HG03097 (cell line): Measurements from ENCODE around the gene LGALS8.

Experiments used
- ATAC-seq: cut with Tn5 transposase; IDR thresholded peaks from one replicate; pipeline ENCODE4 v1.9.1; 2021; ENCODE audit not compliant: unreplicated experiment, low FRiP score

The LGALS8 gene

DNA sequence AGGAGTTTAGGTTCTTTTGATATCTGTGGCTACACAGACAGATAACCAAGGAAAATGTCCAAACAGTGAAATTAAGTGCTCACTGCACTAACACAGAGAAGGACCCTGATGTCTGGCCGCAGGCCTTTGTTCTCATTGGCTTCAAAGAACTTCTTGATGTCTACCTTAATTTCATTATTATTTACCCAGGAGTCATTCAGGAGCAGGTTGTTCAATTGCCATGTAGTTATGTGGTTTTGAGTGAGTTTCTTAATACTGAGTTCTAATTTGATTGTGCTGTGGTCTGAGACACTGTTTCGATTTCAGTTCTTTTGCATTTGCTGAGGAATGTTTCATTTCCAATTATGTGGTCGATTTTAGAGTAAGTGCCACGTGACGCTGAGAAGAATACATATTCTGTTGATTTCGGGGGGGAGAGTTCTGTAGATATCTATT, 15.2 kb upstream of the LGALS8 start:
- ATAC-seq, result no peak

- ATAC-seq, result no peak
Observed at GRCh38 chr1:236509203-236509602, 14.6 kb upstream of the LGALS8 start.

DNA sequence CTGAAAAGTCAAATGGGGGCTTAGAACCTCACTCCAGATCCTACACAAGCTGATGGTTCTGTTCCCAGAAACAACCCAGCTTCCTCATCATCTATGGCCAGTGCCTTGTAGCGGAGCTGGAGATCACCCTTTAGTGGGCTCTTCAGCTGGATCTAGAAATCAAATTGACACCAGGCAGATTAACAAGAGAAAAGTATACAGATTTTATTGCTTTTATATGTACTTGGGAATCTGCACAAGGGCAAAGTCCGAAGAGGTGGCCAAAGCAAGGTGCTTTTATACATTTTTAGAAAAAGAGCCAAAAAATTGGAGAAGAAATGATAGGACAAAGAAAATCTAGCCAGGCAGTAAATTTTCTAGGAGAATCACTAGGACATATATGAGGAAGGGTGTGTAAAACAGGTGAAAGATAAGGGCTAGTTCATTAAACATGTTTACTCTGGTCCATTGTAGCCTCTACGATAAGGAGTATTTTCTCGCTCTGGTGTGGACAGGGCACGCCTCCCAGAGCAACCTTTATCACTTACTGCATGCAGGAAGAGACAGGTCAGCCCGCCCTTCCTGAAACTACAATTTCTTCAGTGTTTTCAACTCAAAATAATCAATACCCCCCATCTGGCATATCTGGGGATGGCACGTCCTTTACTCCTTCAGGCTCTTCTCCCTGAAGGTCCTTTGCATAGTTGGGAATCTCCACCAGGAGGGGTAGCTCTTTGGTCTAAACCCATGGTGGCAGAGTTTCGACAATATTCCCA, 14.0 kb upstream of the LGALS8 start:
- no peak for ATAC-seq

DNA sequence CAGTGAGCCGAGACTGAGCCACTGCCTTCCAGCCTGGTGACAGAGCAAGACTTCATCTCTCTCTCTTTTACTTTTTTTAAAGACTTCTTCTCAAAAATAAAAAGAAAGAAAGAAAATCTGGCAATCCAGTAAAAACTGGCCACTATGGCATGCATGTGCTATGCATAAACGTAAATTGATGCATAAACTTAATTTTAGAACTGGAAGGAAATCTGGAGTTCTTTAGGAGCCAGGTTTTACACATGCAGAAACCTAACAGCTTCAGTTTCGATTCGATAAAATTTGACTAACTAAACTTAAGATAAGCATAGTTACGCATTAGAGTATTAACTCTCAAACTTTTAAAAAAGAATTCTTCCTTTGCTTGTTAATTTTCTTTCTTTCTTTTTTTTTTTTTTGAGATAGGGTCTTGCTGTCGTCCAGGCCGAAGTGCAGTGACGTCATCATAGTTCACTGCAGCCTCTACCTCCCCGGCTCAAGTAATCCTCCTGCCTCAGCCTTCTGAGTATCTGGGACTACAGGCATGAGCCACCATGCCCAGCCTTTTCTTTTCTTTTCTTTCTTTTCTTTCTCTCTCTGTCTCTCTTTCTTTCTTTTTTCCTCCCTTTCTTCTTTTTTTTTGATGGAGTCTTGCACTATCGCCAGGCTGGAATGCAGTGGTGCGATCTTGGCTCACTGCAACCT, 11.9 kb upstream of the LGALS8 start:
- no peak for ATAC-seq

GRCh38 chr1:236514703-236515442, 8.9 kb upstream of the LGALS8 start:
- no peak for ATAC-seq

DNA sequence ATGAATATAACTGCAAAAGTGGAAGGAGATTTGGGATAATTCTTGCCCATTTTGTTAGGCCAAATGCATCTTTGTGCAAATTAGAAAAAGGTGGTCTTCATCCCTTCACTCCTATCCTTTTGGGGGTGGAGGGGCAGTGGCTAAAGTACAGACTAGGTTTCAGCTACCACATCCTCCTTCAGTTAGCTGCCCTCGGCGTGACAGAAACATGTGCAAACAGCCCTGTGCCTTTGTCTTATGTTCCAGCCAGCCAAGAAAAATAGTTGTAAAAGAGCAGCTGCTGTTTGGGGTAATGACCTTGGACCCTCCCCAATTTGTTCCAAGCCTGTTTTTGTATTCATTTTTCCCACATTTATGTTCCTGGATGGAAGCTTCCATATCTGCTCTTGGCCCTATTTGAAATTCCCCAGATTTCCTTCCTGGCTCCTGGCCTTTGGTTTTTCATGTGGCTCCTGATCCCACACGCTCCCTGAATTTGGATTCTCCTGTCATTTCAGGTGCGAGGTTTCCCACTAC, 8.3 kb upstream of the LGALS8 start:
- ATAC-seq, result no peak

GRCh38 chr1:236516929-236517704, 6.7 kb upstream of the LGALS8 start:
- ATAC-seq, result no peak

- ATAC-seq, result no peak
Observed at GRCh38 chr1:236518322-236518721, 5.5 kb upstream of the LGALS8 start.

GRCh38 chr1:236520445-236521005, 3.3 kb upstream of the LGALS8 start:
- ATAC-seq, result no peak

DNA sequence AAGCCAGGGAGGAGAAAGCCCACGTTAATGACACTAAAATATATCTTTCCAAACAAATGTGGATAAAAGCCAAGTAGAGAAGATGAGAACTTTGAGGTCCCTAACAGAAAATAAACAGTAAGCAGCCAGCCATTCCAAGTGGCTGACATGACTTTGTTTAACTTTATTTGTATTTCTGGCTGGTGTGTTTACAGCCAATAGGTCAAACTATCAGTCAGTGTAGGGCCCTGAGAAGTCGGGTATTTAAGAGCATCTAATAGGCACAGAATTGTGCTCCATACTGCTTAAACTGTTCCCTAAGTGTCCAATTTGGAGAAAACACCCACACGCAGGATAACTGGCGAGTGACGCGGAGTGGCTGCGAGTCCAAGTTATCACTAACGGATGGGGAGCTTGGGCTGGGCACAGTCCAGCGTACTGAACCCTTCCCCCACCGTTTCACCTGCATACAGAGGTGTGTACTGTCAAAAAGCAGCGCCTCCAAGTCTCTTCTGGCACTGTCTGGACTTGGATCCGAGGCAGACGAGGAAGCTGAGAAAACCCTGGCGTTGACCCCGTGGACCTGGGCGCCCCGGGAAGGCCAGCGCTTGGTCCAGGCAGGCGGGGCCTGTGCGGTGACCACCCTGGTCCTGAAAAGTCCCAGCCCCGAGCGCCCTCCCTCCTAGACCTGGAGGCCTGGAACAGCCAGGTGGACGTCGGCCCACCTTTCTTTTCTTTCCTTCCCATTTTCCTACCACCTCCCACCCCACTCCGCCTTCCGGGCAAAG, 662 bp upstream of the LGALS8 start:
- ATAC-seq, result peak; percentile 11

DNA sequence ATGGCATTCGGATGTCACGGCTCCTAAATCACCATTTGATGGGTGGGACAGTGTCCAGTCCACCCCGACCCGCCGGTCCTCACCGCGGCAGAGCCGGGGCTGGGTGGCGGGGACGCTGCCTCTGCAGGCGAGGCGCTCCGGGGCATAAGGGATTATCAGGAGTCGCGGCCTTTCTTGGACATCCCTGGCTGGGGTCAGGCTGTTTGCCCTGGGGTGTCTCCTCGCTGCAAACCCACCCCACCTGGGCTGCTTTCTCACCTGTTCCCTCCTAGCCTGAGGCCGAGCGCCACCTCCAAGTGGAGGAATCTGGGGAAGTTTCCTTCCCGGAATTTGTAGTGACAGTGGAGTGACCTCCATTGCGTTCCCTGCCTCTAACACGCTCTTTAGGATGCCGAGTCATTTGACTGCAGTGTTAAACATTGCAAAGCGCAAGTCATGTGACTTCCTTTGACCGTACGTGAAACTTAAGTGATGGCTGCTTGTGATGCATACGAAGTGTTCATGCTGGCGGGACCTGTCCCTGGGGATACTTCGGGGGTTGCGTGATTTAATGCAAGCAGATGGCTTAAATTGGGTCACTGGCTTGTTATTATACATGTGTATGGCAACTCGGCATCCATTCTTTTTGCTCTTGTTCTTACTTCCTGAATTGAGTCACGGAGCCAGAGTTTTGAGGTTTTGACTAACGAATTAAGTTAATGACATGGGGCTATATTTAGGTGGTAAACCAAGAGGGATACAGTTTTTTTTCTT, 536 bp downstream of the LGALS8 start:
- peak; percentile 90 for ATAC-seq

DNA sequence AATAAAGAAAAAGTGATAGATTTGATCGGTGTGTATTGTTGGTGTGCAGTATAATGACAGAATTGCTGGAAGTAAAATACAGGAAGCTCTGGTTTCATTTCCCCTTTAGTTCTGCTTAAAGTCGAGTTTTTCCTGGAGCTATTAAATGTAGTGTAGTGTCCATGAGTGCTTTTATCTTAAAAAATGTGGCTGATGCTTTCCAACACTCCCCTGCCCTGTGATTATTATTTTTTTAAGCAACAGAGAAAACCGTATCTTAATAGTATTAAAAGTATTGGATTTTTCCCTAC, 1.1 kb downstream of the LGALS8 start:
- no peak for ATAC-seq

GRCh38 chr1:236526079-236526478, 2.3 kb downstream of the LGALS8 start:
- ATAC-seq, result no peak

DNA sequence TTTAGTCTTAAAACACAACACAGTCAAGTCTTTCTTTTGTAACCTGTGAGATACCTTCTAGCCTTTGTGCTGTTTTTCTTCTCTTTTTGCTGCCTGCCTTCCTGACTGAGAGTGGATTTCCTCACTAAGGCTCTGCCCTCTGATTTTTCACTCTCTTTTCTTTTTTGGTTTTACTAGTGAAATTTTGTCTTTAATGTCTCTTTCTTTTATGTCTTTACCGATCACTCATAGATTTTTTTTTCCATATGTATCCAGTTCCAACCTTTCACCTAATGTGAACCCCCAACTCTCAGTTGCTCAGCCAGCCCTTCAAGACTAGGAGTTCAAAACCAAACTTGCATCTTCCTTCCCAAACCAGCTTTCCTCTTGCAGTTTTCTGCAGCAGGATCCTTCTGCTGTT, 6.5 kb downstream of the LGALS8 start:
- ATAC-seq, result no peak

GRCh38 chr1:236530959-236531358, 7.2 kb downstream of the LGALS8 start:
- no peak for ATAC-seq

DNA sequence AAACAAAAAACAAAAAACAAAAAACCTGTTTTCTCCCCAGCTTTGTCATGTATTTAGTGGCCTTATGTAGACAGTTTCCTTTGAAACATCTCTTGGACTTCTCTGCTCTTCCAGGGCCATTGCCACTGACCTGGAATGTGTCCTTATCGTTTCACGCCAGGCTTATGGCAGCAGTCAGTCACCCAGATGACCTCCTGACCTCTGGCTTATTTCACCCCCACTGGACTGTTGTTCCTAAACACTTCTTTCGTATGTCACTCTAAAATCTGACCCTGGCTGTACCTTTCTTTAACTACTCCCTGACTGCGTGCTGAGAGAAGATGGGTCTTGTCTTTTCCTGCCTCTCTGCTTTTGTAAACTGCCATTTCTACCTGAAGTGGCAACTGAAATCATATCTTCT, 9.1 kb downstream of the LGALS8 start:
- ATAC-seq, result no peak

DNA sequence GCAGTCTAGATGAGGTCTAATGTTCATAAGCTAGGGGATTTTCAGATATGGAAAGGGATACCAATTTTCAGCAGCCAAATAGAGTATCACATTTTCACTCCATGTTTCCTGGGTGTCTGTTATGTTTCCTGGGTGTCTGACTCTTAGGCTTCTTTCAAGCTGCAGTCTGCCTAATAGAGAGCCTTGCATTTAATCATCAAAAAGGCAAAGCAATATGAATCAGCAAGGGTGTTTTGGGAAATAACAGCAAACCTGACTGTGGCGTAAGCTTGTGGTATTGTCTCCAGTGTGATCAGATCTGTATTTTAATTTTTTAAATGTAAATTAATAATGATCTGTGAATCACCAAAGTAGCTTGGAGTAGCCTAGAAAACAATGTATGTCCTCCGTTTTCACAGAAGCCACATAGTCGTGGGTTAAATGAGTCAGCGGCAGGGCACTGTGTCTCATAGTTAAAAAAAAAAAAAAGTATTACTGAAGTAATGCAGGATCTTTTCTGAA, 10.4 kb downstream of the LGALS8 start:
- no peak for ATAC-seq

- no peak for ATAC-seq
Observed at GRCh38 chr1:236535190-236535589, 11.4 kb downstream of the LGALS8 start.

GRCh38 chr1:236535662-236536161, 11.9 kb downstream of the LGALS8 start:
- no peak for ATAC-seq
